GM21423 (cell line): Measurements from ENCODE around the gene FGF8.

Experiments used
- ATAC-seq: cut with Tn5 transposase; IDR thresholded peaks from one replicate; pipeline ENCODE4 v1.9.1; 2021; ENCODE audit warnings: mild to moderate bottlenecking, moderate library complexity; ENCODE audit not compliant: unreplicated experiment

The FGF8 gene

DNA sequence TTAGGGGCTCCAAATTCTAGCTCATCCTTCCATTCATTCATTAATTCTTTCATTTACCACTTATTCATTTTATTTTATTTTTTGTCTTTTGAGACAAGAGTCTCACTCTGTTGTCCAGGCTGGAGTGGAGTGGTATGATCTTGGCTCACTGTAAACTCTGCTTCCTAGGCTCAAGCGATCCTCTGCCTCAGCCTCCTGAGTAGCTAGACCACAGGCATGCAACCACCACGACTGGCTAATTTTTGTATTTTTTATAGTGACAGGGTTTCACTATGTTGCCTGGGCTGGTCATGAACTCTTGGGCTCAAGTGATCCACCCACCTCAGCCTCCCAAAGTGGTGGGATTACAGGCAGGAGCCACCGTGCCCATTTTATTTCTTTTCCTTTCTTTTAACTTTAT is 31.6 kb downstream of the FGF8 start:
- ATAC-seq: no peak

DNA sequence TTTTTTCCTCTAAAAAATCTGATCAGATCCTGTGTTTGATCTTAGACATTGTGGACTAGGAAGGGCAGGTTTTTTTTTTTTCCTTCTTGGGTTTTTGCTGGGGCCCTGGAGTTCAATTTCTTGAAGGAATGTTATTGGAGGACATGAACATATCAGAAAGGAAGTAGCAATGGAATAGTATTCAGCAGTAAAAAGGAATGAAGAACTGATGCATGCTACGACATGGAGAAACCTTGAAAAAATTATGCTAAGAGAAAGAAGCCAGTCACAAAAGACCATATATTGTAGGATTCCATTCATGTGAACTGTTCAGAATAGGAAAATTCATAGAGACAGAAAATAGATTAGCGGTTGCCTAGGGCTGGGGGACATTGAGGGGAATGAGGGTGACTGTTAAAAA is 34.0 kb downstream of the FGF8 start:
- ATAC-seq: no peak

DNA sequence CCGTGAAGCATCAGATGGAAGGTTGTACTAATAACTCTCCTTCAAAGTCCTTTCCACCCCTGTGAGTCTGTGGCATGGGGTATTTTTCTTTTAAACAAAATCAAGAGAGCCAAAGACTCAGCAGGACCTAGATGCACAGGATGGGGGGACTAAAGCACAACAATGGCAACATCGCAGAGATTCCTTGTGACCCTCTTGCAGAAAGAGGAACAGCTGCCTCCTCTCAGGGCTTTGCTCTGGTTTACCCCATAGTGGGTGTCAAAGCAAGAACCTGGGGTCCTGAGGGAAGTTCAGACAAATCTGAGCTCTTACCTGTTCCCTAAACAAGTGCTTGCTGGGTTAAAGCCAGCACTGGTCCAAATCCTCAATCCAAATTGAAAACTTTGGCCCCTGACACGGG is 39.2 kb downstream of the FGF8 start:
- no peak for ATAC-seq

DNA sequence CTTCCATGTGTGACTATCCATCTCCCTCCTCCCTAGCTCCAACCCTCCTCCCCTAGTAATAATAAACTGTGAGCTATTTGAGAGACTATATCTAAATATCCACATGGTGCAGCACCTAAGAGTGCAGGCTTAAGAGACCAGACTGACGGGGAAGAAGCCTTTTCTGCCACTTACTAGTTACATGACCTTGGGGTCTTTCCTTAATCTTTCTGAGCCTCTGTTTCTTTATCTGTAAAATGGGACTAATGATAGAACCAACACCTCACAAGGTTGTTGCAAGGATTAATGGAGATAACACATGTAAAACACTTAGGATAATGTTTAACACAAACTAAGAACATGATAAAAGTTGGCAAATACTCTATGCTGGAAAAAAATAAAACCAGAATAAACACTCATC is 43.8 kb downstream of the FGF8 start:
- no peak for ATAC-seq

DNA sequence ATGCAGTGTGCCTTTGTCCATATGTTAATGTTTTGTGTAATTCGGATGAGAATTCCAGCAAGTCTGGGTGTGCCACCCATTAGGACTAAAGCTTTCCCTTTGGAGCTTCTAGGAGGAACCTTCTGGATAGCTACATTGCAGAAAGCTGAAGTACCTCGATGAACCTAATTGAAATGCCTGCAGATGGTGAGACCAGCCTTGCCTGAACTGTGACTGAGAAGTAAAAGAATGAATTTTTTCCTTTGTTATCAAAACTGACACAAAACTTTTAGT is 49.9 kb downstream of the FGF8 start:
- no peak for ATAC-seq

DNA sequence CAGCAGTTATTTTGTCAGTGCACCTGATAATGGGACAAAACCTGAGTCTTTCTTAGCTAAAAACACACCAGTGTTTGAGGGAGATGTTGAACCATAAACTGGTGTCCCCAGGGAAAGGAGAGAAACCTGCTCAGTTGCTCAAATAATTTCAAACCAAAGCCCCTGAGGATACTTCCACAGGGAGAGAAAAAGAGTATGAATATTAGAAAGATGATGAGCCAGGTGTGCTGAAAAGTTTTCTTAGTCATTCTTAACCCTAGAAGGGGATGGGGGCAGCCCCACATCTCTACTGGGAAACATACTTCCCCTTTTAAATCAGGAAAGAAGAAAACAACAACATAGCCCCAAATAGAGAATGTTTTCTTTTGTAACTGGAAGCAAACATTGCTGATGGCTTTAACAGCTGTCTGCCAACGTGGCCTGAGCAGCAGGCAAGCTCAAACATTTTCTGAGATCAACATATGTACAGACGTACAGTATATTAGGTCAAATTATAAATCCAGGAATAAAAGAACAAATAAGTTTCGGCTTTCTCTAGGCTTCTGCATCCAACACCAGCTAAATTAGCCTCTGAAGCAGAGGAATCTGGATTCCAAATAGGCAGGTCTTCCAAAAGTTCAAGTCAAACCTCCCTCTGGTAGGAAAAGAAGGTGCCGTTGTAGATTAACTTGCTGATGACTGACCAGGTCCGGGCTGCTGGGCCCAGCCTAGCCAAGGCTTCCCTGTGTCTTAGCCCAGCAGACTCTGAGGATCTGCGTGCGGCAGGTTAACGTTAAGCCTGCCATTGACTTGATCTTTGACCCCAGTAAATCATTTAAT is 50.4 kb downstream of the FGF8 start:
- no peak for ATAC-seq

DNA sequence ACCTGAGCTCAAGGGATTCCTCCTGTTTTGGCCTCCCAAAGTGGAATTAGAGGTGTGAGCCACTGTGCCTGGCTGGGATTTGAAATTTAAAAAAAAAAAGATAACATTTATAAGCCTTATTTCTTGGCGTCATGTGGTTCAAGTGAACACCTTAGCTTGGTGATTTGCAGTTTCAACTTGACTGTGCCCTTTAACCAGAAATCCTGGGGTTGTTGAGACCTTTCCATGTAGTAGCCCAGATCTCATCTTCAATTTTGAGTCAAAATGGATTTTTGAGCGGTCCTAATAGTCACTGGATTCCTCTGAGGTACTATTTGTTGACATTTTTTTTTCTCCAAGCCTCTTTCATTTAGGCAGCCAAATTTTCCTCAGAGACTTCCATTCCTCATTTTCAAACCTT is 51.5 kb downstream of the FGF8 start:
- ATAC-seq: no peak

DNA sequence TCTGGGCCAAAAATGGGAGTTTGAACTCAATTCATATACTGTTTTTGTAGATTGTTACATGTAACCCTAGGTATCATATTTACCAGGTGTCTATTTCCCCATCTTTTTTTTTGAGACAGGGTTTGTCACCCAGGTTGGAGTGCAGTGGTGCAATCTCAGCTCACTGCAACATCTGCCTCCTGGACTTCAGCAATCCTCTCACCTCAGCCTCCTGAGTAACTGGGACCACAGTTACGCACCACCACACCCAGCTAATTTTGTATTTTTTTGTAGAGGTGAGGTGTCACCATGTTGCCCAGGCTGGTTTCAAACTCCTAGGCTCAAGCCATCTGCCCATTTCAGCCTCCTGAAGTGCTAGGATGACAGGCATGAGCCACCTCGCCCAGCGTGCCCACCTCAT is 52.7 kb downstream of the FGF8 start:
- ATAC-seq: no peak

DNA sequence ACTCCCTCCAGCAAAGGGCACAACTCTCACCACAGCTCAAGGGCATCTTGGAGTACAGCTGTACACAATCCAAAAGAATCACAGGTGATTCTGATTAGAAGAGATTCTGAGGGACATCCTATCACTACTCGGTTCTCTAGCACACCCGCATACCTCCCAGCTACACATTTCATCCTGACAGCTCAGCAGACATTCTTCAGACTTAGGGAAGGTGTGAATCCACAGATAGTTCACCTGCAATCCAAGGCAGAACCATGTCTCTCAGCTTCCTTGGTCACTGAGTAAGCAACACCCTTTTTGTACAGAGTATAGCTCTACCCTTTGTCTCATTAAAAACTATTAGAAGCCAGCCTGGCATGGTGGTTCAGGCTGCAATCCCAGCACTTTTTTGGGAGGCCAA is 54.1 kb downstream of the FGF8 start:
- ATAC-seq: no peak

DNA sequence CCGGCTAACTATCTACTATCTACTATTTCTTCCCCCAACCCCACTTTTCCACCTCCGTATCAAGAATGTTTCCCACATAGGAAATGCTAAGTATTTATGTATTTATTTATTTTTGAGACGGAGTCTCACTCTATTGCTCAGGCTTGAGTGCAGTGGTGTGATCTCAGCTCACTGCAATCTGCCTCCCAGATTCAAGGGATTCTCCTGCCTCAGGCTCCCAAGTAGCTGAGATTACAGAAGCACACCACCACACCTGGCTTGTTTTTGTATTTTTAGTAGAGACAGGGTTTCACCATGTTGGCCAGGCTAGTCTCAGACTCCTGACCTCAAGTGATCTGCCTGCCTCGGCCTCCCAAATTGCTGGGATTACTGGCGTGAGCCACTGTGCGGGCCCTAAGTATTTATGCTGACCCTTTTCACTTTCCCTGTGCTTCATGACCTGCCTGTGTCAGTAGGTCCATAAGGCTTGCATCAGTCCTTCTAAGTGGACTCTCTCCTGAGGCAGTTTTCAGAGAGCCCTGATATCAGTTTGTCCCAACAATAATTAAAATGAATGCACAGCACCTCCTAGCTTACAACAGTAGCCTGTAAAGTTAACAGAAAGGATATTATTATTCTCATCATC is 55.2 kb downstream of the FGF8 start:
- no peak for ATAC-seq
